NB4 (cell line): Measurements from ENCODE around the gene CTNND2.

ENCODE experiments used
- POLR2A ChIP-seq: IDR thresholded peaks from 2 replicates; pipeline ENCODE4 v1.6.1; 2011; ENCODE audit warnings: mild to moderate bottlenecking; ENCODE audit not compliant: insufficient read length; ENCODE audit errors: extremely low read depth
- TF ChIP-seq, protein P1 (sequence below): IDR thresholded peaks from one replicate; pipeline ENCODE4 v1.5.1; 2012; ENCODE audit warnings: low read depth, low read length

GRCh38 chr5:11459716-11460115, 444.5 kb downstream of the CTNND2 start:
- TF ChIP-seq, protein P1, sequence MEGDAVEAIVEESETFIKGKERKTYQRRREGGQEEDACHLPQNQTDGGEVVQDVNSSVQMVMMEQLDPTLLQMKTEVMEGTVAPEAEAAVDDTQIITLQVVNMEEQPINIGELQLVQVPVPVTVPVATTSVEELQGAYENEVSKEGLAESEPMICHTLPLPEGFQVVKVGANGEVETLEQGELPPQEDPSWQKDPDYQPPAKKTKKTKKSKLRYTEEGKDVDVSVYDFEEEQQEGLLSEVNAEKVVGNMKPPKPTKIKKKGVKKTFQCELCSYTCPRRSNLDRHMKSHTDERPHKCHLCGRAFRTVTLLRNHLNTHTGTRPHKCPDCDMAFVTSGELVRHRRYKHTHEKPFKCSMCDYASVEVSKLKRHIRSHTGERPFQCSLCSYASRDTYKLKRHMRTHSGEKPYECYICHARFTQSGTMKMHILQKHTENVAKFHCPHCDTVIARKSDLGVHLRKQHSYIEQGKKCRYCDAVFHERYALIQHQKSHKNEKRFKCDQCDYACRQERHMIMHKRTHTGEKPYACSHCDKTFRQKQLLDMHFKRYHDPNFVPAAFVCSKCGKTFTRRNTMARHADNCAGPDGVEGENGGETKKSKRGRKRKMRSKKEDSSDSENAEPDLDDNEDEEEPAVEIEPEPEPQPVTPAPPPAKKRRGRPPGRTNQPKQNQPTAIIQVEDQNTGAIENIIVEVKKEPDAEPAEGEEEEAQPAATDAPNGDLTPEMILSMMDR, result no peak
- TF ChIP-seq POLR2A, result no peak
